Stimulated activated CD8-positive, alpha-beta memory T cell treated with anti-CD3 and anti-CD28 coated beads, Interleukin-4, amount 100 ng/mL, for 48 hours (primary cell): Measurements from ENCODE around the gene TDRD9.
"Not testable (repeated sequence)": the region's sequence is repeated elsewhere in the genome, so short reads cannot be mapped to it uniquely, and the experiment has no call there.

Source experiments
- DNase-seq: peaks from one replicate; pipeline ENCODE4 v3.0.0-alpha.2; 2020

TDRD9 gene

GRCh38 chr14:103894034-103894722, 34.1 kb upstream of the TDRD9 start:
- no peak for DNase-seq

- no peak for DNase-seq
These were observed 33.6 kb upstream of the TDRD9 start for GRCh38 chr14:103894723-103895059.

GRCh38 chr14:103896578-103896977, 31.7 kb upstream of the TDRD9 start:
- DNase-seq: no peak

GRCh38 chr14:103897075-103897947, 30.9 kb upstream of the TDRD9 start:
- DNase-seq: no peak

- DNase-seq: no peak
These were observed 30.1 kb upstream of the TDRD9 start for GRCh38 chr14:103898204-103898603.

- no peak for DNase-seq
These were observed 29.5 kb upstream of the TDRD9 start for GRCh38 chr14:103898711-103899110.

- no peak for DNase-seq
These were observed 28.9 kb upstream of the TDRD9 start for GRCh38 chr14:103899316-103899715.

GRCh38 chr14:103899833-103900232, 28.4 kb upstream of the TDRD9 start:
- no peak for DNase-seq

- no peak for DNase-seq
These were observed 23.7 kb upstream of the TDRD9 start for GRCh38 chr14:103904493-103905107.

- peak; percentile 43 for DNase-seq
These were observed 22.3 kb upstream of the TDRD9 start for GRCh38 chr14:103905842-103906456.

GRCh38 chr14:103908580-103908979, 19.7 kb upstream of the TDRD9 start:
- DNase-seq: no peak

- no peak for DNase-seq
These were observed 18.6 kb upstream of the TDRD9 start for GRCh38 chr14:103909531-103910261.

- peak; percentile 80 for DNase-seq
These were observed 17.9 kb upstream of the TDRD9 start for GRCh38 chr14:103910262-103910935.

- no peak for DNase-seq
These were observed 17.3 kb upstream of the TDRD9 start for GRCh38 chr14:103910984-103911383.

GRCh38 chr14:103915616-103916015, 12.6 kb upstream of the TDRD9 start:
- DNase-seq: no peak

GRCh38 chr14:103916636-103917262, 11.5 kb upstream of the TDRD9 start:
- no peak for DNase-seq

- peak; percentile 96 for DNase-seq
These were observed 7.0 kb upstream of the TDRD9 start for GRCh38 chr14:103920981-103921854.

GRCh38 chr14:103921855-103922200, 6.4 kb upstream of the TDRD9 start:
- not testable (repeated sequence) for DNase-seq

- no peak for DNase-seq
These were observed 4.4 kb upstream of the TDRD9 start for GRCh38 chr14:103923863-103924262.

GRCh38 chr14:103925316-103925715, 2.9 kb upstream of the TDRD9 start:
- no peak for DNase-seq

GRCh38 chr14:103927566-103927965, 690 bp upstream of the TDRD9 start:
- no peak for DNase-seq
